Measurements from ENCODE around the gene PCLO. TPM values are rescaled to one million over a fixed set of nuclear protein-coding genes. Genes with fewer than 3 reads are reported as not detected.

The PCLO gene
- total RNA-seq, 1 donor: 0.36 TPM

GRCh38 chr7:83077328-83077727, 85.4 kb downstream of the PCLO start:
- H3K27me3 ChIP-seq (ENCODE audit: insufficient read depth, low read length): no peaks in the 10 kb centered on the region
- TF ChIP-seq CTCF (IDR thresholded peaks at IDR 0.05; ENCODE audit: extremely low read depth, low read depth, low read length): no peak
- no peaks in the 10 kb centered on the region for H3K9me3 ChIP-seq (ENCODE audit: low read depth, low read length)
- no peaks in the 10 kb centered on the region for H4K20me1 ChIP-seq (ENCODE audit: insufficient read depth, low read length)
- H3K27ac ChIP-seq (ENCODE audit: low read depth, low read length): no peak overlapping the region
- no peaks in the 10 kb centered on the region for H3K4me1 ChIP-seq (ENCODE audit: insufficient read depth, low read length)
- H3K36me3 ChIP-seq (ENCODE audit: insufficient read depth, low read length): no peaks in the 10 kb centered on the region
- no peak for DNase-seq (ENCODE audit: insufficient read length, low spot score, missing footprints)
- no peak overlapping the region for H3K4me2 ChIP-seq (ENCODE audit: insufficient read depth, low read length)
- no peak overlapping the region for H3K4me3 ChIP-seq (ENCODE audit: insufficient read depth, low read length)
- H2AFZ ChIP-seq (ENCODE audit: low read length): no peak overlapping the region
- no peaks in the 10 kb centered on the region for H3K79me2 ChIP-seq (ENCODE audit: insufficient read depth, low read length)

GRCh38 chr7:83072576-83073517, 89.8 kb downstream of the PCLO start:
- Histone ChIP-seq H3K4me3 (ENCODE audit: insufficient read depth, low read length) (no peak overlapping the region), H3K36me3 (ENCODE audit: insufficient read depth, low read length) (no peaks in the 10 kb centered on the region), H3K4me2 (ENCODE audit: insufficient read depth, low read length) (no peak overlapping the region), H3K4me1 (ENCODE audit: insufficient read depth, low read length) (no peaks in the 10 kb centered on the region), H3K9me3 (ENCODE audit: low read depth, low read length) (no peaks in the 10 kb centered on the region), H2AFZ (ENCODE audit: low read length) (no peak overlapping the region), H4K20me1 (ENCODE audit: insufficient read depth, low read length) (no peaks in the 10 kb centered on the region), H3K27me3 (ENCODE audit: insufficient read depth, low read length) (no peaks in the 10 kb centered on the region), H3K27ac (ENCODE audit: low read depth, low read length) (no peak overlapping the region), H3K79me2 (ENCODE audit: insufficient read depth, low read length) (no peaks in the 10 kb centered on the region)
- DNase-seq (ENCODE audit: insufficient read length, low spot score, missing footprints): no peak
- TF ChIP-seq CTCF (IDR thresholded peaks at IDR 0.05; ENCODE audit: extremely low read depth, low read depth, low read length): no peak

- Histone ChIP-seq H3K27me3 (ENCODE audit: insufficient read depth, low read length) (no peaks in the 10 kb centered on the region), H4K20me1 (ENCODE audit: insufficient read depth, low read length) (no peaks in the 10 kb centered on the region), H3K4me2 (ENCODE audit: insufficient read depth, low read length) (no peak overlapping the region), H2AFZ (ENCODE audit: low read length) (no peak overlapping the region), H3K36me3 (ENCODE audit: insufficient read depth, low read length) (no peaks in the 10 kb centered on the region), H3K27ac (ENCODE audit: low read depth, low read length) (no peak overlapping the region), H3K4me3 (ENCODE audit: insufficient read depth, low read length) (no peak overlapping the region), H3K9me3 (ENCODE audit: low read depth, low read length) (no peaks in the 10 kb centered on the region), H3K4me1 (ENCODE audit: insufficient read depth, low read length) (no peaks in the 10 kb centered on the region), H3K79me2 (ENCODE audit: insufficient read depth, low read length) (no peaks in the 10 kb centered on the region)
- DNase-seq (ENCODE audit: insufficient read length, low spot score, missing footprints): no peak
- no peak for TF ChIP-seq CTCF (IDR thresholded peaks at IDR 0.05; ENCODE audit: extremely low read depth, low read depth, low read length)
Observed at GRCh38 chr7:83065714-83066113, 97.0 kb downstream of the PCLO start.

- H3K9me3 ChIP-seq (ENCODE audit: low read depth, low read length): no peaks in the 10 kb centered on the region
- no peaks in the 10 kb centered on the region for H3K4me1 ChIP-seq (ENCODE audit: insufficient read depth, low read length)
- no peak overlapping the region for H3K27ac ChIP-seq (ENCODE audit: low read depth, low read length)
- H4K20me1 ChIP-seq (ENCODE audit: insufficient read depth, low read length): no peaks in the 10 kb centered on the region
- H3K4me2 ChIP-seq (ENCODE audit: insufficient read depth, low read length): no peak overlapping the region
- no peak overlapping the region for H3K4me3 ChIP-seq (ENCODE audit: insufficient read depth, low read length)
- no peaks in the 10 kb centered on the region for H3K36me3 ChIP-seq (ENCODE audit: insufficient read depth, low read length)
- no peak for DNase-seq (ENCODE audit: insufficient read length, low spot score, missing footprints)
- no peaks in the 10 kb centered on the region for H3K27me3 ChIP-seq (ENCODE audit: insufficient read depth, low read length)
- H3K79me2 ChIP-seq (ENCODE audit: insufficient read depth, low read length): no peaks in the 10 kb centered on the region
- no peak for TF ChIP-seq CTCF (IDR thresholded peaks at IDR 0.05; ENCODE audit: extremely low read depth, low read depth, low read length)
- no peak overlapping the region for H2AFZ ChIP-seq (ENCODE audit: low read length)
Observed at GRCh38 chr7:83060218-83060617, 102.5 kb downstream of the PCLO start.

Measured in osteoblast (primary cell).